Measurements from ENCODE around the gene PFN2.
"Not testable (repeated sequence)": the region's sequence is repeated elsewhere in the genome, so short reads cannot be mapped to it uniquely, and the experiment has no call there.

The PFN2 gene

GRCh38 chr3:149967086-149967685 is 3.5 kb downstream of the PFN2 start:
- peak in 1 of 2 experiments; percentile 16 for DNase-seq

GRCh38 chr3:149965278-149965677 is 5.4 kb downstream of the PFN2 start:
- no peak for DNase-seq

GRCh38 chr3:149964291-149964690 is 6.4 kb downstream of the PFN2 start:
- no peak for DNase-seq

- no peak for DNase-seq
Measured at GRCh38 chr3:149963485-149963884, 7.2 kb downstream of the PFN2 start.

GRCh38 chr3:149959443-149959842 is 11.3 kb downstream of the PFN2 start:
- no peak for DNase-seq

GRCh38 chr3:149958171-149958796 is 12.4 kb downstream of the PFN2 start:
- no peak for DNase-seq

GRCh38 chr3:149957361-149958125 is 13.2 kb downstream of the PFN2 start:
- DNase-seq: no peak

GRCh38 chr3:149955449-149955848 is 15.2 kb downstream of the PFN2 start:
- no peak for DNase-seq

- no peak for DNase-seq
Measured at GRCh38 chr3:149954812-149955211, 15.9 kb downstream of the PFN2 start.

GRCh38 chr3:149949181-149949580 is 21.5 kb downstream of the PFN2 start:
- DNase-seq: no peak

GRCh38 chr3:149947231-149947630 is 23.5 kb downstream of the PFN2 start:
- DNase-seq: no peak

GRCh38 chr3:149943966-149944365 is 26.7 kb downstream of the PFN2 start:
- not testable (repeated sequence) for DNase-seq

- no peak for DNase-seq
Measured at GRCh38 chr3:149942409-149942808, 28.3 kb downstream of the PFN2 start.

- no peak for DNase-seq
Measured at GRCh38 chr3:149941946-149942345, 28.7 kb downstream of the PFN2 start.

GRCh38 chr3:149941186-149941585 is 29.5 kb downstream of the PFN2 start:
- DNase-seq: no peak

- not testable (repeated sequence) for DNase-seq
Measured at GRCh38 chr3:149938392-149939055, 32.2 kb downstream of the PFN2 start.

- DNase-seq: no peak
Measured at GRCh38 chr3:149936812-149937230, 33.9 kb downstream of the PFN2 start.

GRCh38 chr3:149934524-149934923 is 36.2 kb downstream of the PFN2 start:
- no peak for DNase-seq

GRCh38 chr3:149933858-149934257 is 36.8 kb downstream of the PFN2 start:
- DNase-seq: no peak

GRCh38 chr3:149933008-149933407 is 37.7 kb downstream of the PFN2 start:
- no peak for DNase-seq

GRCh38 chr3:149920119-149920518 is 50.6 kb downstream of the PFN2 start:
- no peak for DNase-seq

GRCh38 chr3:149919509-149919908 is 51.2 kb downstream of the PFN2 start:
- DNase-seq: no peak

- DNase-seq: no peak
Measured at GRCh38 chr3:149917124-149917667, 53.5 kb downstream of the PFN2 start.
